SU-DHL-6 (cell line): Measurements from ENCODE around the gene HOXD9.

Source experiments
- EZH2phosphoT487 ChIP-seq: fragments of 200-600 bp; sonication (generic), shearing (Covaris generic); conservative IDR thresholded peaks from 2 replicates; pipeline ENCODE4 v1.6.1; 2018; ENCODE audit warnings: mild to moderate bottlenecking, antibody characterized with exemption, low read length, moderate library complexity, mixed read lengths
- TF ChIP-seq, protein P1 (sequence below): fragments of 200-600 bp; sonication (generic); IDR thresholded peaks from one replicate; pipeline ENCODE4 v1.5.1; 2017; ENCODE audit warnings: antibody characterized with exemption, mild to moderate bottlenecking, low read length, moderate library complexity; ENCODE audit not compliant: insufficient read depth, poor library complexity, severe bottlenecking

DNA sequence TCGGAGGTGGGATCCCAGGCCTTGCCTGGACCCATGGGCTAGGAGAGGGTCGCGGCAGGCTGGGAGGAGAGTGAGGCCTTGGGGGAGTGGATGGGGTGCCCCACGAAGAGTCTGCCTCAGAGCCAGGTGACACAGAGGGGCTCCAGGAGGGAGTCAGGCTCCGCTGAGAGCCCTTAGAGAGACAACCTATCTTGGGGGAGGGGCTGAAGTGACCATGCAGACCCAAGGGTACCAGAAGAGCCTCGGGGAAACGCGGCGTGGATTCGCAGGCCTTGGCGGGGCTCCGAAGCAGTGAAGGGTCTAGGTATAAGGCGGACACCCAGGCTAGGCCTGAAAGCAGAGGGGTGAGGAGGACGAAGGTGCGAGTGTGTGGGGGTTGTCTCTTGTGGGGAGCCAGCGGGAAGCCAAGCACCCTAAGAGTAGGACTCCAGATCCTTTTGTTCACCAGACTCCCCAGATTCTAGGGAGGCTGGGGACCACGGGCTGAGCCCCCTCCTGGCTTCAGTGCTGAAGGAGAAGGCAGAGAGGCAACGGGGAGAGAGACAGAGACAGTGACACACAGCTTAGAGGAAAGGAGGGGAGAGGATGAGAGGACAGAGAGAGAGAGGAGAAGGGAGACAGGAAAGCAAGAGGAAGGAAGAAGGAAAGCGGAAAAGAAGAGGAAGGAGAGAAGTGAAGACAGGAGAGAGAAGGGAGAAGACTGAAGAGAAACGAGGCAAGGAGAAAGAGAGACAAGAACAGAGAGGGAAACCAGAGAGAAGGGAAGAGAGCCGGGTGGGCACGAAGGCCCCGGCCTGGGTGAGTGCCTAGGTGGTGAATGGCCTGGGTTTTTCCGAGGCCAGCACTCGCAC, 16.6 kb upstream of the HOXD9 start:
- TF ChIP-seq, protein P1, sequence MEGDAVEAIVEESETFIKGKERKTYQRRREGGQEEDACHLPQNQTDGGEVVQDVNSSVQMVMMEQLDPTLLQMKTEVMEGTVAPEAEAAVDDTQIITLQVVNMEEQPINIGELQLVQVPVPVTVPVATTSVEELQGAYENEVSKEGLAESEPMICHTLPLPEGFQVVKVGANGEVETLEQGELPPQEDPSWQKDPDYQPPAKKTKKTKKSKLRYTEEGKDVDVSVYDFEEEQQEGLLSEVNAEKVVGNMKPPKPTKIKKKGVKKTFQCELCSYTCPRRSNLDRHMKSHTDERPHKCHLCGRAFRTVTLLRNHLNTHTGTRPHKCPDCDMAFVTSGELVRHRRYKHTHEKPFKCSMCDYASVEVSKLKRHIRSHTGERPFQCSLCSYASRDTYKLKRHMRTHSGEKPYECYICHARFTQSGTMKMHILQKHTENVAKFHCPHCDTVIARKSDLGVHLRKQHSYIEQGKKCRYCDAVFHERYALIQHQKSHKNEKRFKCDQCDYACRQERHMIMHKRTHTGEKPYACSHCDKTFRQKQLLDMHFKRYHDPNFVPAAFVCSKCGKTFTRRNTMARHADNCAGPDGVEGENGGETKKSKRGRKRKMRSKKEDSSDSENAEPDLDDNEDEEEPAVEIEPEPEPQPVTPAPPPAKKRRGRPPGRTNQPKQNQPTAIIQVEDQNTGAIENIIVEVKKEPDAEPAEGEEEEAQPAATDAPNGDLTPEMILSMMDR = no peak
- TF ChIP-seq EZH2phosphoT487 = no peak
